Tibial nerve (tissue), 4 donors: ENCODE results near the gene GSTM1.

Source experiments
- CTCF ChIP-seq, 5 experiments: fragments of 200-600 bp in 3 of 5; fragments of 450-650 bp in 2 of 5; sonication (generic) in 3 of 5; IDR thresholded peaks; one replicate each; pipeline ENCODE4 v1.5.1; 2016 to 2019; ENCODE audit warnings: antibody characterized with exemption in 5 of 5, mild to moderate bottlenecking in 3 of 5, moderate library complexity in 2 of 5
- EP300 ChIP-seq, 2 donors: sonication (generic); formaldehyde crosslinking; IDR thresholded peaks; one replicate each; pipeline ENCODE4 v1.6.1; 2017; ENCODE audit warnings: antibody characterized with exemption in 2 of 2, mild to moderate bottlenecking in 1 of 2

- TF ChIP-seq CTCF (IDR thresholded peaks at IDR 0.05) (no peak), EP300 (IDR thresholded peaks at IDR 0.05) (no peak)
Measured at GRCh38 chr1:109719337-109719837, 31.8 kb downstream of the GSTM1 start.
